SH-SY5Y (cell line): ENCODE measurements around the gene TECPR2.

Experiments used
- GATA2 ChIP-seq: IDR thresholded peaks from 2 replicates; pipeline ENCODE4 v1.6.1; 2011; ENCODE audit warnings: mild to moderate bottlenecking, low read depth, low read length
- GATA3 ChIP-seq: IDR thresholded peaks from 2 replicates; pipeline ENCODE4 v1.6.1; 2011; ENCODE audit warnings: low read depth, mild to moderate bottlenecking, low read length, moderate library complexity

The TECPR2 gene

DNA sequence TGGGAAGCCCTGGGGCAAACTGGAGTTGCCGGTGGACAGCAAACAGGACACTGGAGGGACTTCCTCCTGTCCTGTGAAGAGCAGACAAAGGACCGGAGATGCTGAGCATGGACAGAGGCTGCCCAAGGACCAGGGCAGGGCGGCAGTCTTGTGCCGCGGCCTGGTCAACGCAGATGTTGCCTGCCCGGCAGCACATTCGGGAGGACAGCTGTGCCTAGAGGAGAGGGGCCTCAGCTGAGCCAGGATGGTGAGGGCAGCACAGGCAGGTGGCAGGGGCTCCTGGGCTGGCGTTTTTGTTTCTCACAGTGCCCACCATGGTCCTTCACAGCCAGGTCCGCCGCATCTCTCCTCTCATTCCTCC, 133.6 kb downstream of the TECPR2 start:
- no peak for TF ChIP-seq GATA2
- no peak for TF ChIP-seq GATA3

DNA sequence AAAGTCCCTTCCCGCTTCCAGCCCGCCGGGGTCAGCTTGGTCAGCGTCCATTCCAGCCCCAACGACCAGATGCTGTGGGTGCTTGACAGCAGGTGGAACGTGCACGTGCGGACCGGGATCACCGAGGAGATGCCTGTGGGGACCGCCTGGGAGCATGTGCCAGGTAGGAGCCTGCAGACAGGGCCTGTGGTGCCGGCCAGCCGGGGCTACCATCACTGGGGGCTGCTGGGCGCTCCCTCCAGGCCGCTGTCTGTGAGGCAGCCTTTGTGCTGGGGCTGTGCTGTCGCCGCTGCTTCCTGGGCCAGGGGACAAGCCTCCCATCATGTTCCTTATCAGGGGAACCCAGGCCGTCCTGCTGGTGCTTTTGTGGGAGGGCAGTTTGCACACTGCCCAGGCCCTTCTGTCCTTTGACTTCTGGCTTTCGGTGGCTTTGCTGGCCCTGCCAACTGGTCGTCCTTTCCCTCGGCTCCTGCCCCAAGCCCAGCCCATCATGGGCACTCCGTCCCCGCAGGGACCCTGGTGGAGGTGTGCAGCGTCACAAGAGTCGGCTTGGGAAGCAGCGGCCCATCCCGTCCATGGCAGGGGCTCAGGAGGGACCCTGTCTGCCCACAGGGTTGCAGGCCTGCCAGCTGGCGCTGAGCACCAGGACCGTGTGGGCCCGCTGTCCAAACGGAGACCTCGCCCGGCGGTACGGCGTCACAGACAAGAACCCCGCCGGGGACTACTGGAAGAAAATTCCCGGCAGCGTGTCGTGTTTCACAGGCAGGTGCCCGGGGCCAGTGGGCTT, 134.4 kb downstream of the TECPR2 start:
- TF ChIP-seq GATA3 = no peak
- no peak for TF ChIP-seq GATA2

DNA sequence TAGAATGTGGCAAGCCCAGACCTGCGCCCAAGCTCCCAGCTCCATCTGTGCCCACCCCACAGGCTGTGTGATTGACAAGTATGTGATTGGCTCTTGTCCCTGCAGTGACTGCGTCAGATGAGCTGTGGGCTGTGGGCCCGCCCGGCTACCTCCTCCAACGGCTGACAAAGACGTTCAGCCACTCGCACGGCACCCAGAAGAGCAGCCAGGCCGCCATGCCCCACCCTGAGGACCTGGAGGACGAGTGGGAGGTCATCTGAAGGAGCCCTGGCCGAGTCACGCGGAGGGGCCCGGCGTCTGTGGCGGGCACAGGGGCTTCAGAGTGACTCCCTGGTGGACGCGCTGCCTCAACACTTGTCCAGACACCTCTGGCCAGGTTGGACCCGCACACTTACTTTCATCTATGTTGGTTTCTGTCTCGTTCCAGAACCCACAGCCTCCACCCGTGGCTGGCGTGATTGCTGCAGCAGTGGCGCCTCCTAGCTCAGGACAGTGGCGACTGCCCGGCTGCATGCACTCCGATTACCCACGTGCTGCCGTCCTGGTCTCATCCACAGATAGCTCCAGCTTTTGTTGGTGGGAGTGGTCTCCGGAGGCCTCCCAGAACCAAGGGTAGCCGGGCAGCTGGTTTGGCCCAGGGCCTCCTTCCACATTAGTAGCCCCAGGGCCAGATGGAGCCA, 135.4 kb downstream of the TECPR2 start:
- TF ChIP-seq GATA3 = no peak
- TF ChIP-seq GATA2 = no peak

DNA sequence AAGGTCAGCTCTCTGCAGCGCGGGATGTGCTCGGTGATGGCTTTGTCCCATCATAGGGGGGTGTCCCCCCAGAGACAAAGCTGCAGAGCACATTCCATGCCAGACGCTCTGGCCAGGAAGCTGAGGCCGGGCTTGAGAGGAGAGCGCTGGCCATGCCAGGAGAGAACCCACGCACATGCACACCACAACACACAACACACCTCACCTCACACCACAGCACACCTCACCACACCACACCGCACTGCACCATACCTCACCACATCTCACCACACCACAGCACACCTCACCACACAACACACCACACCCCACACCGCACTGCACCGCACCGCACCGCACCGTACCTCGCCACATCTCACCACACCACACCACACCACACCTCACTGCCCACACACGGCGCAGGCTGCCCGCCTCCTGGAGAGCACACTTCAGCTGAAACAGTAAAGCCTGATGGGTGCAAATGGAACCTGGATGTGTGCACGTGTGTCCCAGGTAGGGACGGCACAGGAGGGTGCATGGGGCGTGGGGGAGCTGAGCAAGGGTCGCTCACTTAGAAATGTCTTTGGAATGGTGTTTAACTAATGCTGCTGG, 136.0 kb downstream of the TECPR2 start:
- TF ChIP-seq GATA3 (no peak), GATA2 (no peak)

DNA sequence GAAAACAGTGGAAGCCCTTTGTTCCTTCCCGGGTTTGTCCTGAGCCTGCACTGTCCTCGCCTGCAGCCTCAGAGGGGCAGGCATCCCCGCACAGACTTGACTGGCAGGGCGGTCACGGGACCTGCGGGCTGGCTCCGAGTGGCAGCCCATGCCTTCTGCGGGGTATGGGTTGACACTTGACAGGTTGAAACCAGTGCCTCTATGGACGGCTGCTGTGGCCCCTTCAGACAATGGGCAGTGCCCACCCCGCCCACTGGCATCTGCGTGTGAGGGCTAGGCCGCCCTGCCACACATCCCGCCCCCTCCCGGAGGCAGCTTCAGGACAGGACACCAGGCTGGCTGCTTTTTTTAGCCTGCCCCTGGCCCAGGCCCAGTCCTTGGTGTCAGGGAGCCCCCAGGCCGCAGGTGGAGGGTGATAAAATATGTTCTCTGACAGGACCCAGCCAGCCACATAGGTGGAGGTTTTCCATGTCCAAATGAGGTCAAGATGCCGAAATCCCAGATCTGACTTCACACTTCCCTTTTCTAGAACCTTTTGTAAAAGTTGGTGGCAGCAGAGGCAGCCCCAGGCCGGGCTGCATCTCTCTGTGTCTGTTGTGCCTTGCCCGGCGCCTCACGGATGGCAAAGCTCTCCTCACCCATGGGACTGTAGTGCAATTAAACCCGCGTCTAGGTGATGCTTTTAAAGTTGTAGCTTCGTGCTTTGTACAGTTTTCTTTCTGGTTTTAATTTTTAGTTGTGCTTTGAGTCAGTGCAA, 136.8 kb downstream of the TECPR2 start:
- TF ChIP-seq GATA2 (no peak), GATA3 (no peak)

DNA sequence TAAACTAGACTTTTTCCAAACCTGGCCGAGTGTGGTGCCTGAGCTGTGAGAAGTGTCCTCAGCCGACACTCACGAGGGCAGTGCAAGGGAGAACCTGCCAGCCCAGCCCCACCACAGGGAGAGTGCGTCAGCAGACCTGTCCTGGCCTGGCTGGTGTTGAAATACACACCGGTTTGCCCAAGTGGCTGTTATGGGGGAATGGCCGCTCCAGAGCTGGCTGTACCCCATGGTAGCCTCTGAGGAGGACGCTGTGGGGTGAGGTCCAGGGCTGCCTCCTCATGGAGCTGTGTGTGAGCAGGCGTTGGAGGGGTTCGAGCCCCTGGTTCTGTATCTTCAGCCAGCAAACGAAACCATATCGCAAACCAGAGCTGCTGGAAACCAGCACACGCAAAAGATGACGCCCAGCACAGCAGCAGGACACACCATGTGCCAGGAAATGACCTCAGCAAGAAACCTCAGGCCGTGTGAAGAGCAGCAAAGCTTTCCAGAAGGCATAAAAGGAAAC, 137.5 kb downstream of the TECPR2 start:
- TF ChIP-seq GATA3 = no peak
- TF ChIP-seq GATA2 = no peak

DNA sequence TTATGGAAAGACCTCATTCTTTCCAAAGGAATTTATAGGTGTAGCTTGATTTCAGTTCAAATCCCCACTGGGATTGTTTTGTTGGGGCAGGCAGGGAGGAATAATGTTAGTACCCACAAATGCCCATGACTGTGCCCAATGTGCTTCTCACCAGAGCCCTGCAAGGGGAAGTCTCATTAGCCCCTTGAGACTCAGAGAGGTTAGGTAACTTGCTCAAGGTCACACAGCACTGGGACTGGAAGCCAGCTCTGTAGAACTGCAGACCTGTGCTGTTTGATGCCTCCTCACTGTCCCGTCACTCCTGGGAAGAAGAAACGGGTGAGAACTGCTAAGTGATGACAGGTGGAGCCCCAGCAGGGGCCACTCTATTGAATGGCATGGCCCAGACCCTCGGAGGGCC, 138.0 kb downstream of the TECPR2 start:
- no peak for TF ChIP-seq GATA2
- no peak for TF ChIP-seq GATA3

DNA sequence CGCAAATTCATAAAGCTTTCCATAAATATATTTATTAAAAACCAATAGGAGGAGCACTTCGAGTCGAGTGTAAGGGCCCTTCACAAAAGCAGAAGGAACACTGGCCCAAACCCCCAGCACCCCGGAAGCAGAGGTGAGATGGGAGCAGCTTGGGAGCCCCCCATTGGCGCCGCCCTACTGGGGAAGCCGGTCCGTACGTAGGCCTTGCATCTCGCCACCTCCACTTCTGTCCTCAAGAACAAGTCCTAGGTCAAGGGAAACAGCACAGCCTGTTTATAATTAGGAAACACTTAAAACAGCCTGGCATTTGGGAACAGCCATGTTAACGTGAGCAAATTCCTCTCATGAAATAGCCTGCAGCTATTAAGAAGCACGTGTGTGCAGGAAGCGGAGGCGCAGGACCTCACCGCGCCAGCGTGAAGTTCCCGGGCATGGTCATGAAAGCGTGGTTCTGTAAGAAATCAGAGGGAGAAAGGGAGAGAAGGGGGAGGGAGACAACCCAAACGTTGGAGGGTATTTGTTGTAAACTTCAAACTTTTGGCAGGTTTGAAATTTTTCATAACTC, 139.1 kb downstream of the TECPR2 start:
- TF ChIP-seq GATA2 = no peak
- no peak for TF ChIP-seq GATA3

DNA sequence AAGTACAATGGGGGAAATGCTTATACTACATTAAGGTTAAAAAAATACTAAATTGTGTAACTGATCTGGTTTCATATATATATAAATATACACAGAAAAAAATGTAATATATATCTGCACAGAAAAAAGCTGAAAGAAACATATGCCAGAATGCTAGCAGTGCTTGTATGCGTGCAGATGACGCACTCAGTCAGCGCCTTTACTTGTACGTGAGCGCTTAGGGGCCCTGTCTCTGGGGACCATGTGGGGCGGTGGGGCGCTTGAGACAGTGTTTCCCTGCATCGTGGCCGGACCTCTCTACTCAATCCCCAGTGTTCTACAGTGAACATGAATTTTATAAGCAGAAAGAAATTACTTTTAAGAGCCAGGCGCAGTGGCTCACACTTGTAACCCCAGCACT, 139.8 kb downstream of the TECPR2 start:
- TF ChIP-seq GATA2 = no peak
- TF ChIP-seq GATA3 = no peak

DNA sequence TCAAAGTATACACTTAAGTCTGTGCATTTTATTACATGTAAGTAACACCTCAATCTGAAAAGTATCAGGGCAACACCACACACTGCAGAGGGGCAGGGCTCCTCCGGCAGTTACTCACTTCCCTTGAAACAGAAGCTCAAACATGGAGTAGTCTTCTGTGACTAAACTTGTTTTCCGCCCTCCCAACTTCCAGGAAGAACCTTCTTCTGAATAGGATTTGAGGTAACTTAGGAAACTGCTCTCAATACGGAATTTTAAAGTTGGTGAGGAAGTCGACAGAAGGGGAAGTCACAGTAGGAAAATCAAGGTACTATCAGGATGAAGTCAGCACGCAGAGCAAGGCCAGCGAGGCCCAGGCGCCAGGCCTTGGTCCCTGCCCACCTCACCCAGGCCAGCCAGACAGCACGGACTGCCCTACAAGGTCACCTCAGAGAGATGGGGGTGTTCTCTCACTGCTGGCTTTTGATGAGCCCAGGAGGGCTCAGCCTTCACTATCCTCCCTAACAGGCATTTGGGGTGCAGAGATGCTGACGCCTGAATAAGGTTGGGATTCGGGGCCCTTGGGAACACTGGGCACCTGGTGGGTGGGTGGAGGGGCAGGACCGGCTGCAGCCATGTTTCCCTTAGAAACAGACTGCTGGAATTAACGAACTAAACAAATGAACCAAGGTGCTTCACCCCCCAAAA, 141.0 kb downstream of the TECPR2 start:
- TF ChIP-seq GATA2 (no peak), GATA3 (no peak)

DNA sequence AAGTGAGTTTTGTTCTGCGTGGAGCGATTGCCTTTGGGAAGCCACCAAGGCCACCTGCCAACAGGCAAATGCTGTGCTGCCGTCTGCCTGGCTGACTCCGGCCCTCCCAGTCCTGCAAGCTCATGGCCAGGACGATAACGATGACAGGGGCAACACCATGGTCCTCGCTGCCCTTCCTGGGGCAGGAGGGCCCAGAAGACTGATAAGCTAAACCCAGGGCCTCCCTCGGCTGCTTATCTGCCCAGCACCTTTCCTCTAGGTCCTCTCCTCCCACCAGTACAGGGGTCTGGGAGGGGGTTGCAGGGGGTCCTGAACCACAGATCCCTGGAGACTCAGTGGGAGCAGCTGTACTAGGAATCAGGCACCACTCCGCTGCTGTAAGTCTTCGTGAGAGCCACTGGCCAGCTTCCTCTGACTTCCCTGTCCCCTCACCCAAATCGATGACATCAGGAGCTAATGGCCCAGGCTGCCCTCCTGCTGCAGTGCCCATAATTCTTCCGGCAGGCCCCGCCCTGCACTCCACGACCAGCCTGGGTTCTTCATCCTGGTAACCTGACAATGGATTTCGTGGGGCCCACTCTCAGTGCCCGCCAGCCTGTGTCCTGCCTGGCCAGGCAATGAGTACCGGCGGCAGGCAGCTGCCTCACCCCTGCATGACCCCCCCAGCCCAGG, 141.7 kb downstream of the TECPR2 start:
- TF ChIP-seq GATA3 (no peak), GATA2 (no peak)

DNA sequence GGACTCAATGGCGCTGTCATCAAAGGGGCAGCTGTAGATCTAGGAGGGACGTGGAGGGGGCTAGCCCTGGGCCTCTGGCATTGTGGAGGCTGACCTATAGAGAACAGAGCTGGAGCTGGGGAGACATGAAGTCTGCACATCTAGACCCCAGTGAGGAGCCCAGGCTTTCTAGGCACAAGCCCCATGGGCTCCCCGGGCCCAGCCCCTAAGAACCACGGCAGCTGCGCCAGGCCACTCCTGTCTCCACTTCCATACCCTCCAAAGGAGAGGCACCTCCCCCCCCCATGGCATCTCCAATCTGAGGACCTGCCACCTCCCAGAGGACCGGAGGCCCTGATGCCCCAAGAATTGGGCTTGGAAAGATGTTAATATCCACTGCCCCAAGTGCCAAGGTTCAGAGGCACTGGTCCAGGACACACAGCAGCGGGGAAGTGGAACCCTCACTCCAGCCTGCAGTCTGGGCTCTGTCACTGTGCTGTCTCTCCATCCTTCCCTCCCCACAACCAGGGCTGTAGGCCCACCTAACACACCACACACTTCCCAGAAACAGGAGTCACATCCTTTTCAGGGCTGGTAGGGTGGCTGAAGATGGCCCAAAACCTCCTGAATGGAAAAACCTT, 142.4 kb downstream of the TECPR2 start:
- no peak for TF ChIP-seq GATA3
- TF ChIP-seq GATA2 = no peak
